ENCODE data around the gene CROCC2.

GRCh38 chr2:241018051-241018891, 112.1 kb downstream of the CROCC2 start:
- TF ChIP-seq POLR2AphosphoS5 (IDR thresholded peaks at IDR 0.05; ENCODE audit: low read length) (no peak), ZNF384 (IDR thresholded peaks at IDR 0.05; ENCODE audit: borderline replicate concordance, low read depth, low read length) (no peak), SMC3 (IDR thresholded peaks at IDR 0.05; ENCODE audit: borderline replicate concordance, low read length) (no peak), CBFB (IDR thresholded peaks at IDR 0.05; ENCODE audit: low read depth) (no peak), IRF4 (IDR thresholded peaks at IDR 0.05; ENCODE audit: low read depth, low read length) (no peak), SIN3A (IDR thresholded peaks at IDR 0.05; ENCODE audit: low read depth, low read length) (no peak), DPF2 (IDR thresholded peaks at IDR 0.05) (no peak), REST (IDR thresholded peaks at IDR 0.05; ENCODE audit: low read depth, low read length) (no peak), CTCF (IDR thresholded peaks at IDR 0.05 in 2 of 3, conservative IDR thresholded peaks at IDR 0.05 in 1 of 3; ENCODE audit: control insufficient read depth in 2 of 3, extremely low read depth in 1 of 3, insufficient read depth in 1 of 3, low read depth in 3 of 3, low read length in 3 of 3) (no peak), SMAD1 (IDR thresholded peaks at IDR 0.05; ENCODE audit: low read depth, partially characterized antibody) (no peak), FOXM1 (IDR thresholded peaks at IDR 0.05; ENCODE audit: low read depth, low read length) (no peak)

All from GM12878 (cell line).